Muscle of arm (tissue), 12 donors: Measurements from ENCODE around the gene LTBR. TPM values are rescaled to one million over a fixed set of nuclear protein-coding genes. Genes with fewer than 3 reads are reported as not detected.

Experiments used
- DNase-seq: peaks from one replicate; pipeline ENCODE4 v3.0.0-alpha.2; 2013
- polyA plus RNA-seq, 12 donors: library from polyadenylated mRNA; unstranded; fragments of 120-200 nt; gene quantifications; one replicate each; pipeline ENCODE4 v1.2.1, GENCODE V29; 2013; ENCODE audit not compliant: insufficient read length in 12 of 12

Gene LTBR
- polyA plus RNA-seq, 12 donors: 25.8 to 65.1 (median 37.9) TPM; not detected in 1

DNA sequence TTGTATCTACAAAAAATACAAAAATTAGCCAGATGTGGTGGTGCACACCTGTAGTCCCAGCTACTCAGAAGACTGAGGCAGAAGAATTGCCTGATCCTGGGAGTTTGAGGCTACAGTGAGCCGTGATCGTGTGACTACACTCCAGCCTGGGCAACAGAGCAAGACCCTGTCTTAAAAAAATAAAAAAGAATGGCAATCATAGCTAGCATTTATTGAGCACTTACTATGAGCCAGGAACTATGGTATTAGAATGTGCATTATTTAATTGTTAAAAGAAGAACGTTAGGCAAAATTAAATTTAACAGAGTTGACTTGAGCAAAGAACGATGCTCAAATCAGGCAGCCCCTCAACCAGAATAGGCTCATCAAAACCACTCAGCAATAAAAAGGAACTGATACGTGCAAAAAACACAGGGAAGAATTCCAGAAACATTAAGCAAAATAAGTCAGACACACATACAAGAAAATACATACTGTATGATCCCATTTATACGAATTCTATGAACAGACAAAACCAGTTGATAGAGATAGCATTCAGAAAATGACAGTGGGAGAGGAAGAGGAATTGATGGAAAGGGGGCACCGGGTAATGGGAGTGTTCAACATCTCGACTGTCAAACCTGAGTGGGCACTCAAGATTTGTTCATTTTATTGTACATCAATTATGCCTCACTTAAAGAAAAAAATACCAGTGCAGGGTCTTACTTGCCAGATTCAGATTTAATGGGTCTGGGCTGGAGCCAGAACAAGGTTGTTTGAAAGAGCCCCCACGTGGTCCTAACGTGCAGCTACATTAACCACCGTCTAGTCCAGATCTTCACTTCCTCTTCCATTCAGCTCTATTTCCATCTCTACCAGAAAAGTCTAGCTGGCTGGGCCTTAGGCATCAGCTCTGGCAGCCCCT is 16.6 kb upstream of the LTBR start:
- DNase-seq: no peak

GRCh38 chr12:6367969-6368892 is 15.7 kb upstream of the LTBR start:
- no peak for DNase-seq

DNA sequence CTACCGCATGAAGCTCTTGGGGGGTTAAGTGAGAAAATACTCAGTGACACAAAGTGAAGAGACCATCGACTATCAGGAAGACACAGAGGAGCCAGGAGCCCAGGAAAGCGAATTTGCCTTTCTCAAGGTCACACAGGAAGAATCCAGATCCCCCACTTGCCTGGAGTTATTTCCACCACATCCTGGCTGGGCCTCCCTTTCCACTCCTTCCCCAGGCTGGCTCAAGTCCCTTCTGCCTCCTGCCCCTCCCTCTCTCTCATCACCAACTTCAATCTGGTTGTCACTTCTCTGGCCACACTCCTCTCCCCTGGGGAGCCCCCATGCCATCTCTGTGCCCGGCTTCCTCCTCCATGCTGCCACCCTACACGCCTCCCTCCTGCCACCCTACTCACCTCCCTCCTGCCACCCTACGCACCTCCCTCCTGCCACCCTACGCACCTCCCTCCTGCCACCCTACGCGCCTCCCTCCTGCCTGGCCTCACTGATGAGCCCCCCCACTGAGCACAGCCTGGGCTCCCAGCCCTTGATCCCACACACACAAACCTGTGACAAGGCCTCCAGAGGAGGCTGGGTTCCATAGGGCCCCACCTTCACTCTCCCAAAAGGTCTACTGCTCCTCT is 14.9 kb upstream of the LTBR start:
- DNase-seq: no peak

DNA sequence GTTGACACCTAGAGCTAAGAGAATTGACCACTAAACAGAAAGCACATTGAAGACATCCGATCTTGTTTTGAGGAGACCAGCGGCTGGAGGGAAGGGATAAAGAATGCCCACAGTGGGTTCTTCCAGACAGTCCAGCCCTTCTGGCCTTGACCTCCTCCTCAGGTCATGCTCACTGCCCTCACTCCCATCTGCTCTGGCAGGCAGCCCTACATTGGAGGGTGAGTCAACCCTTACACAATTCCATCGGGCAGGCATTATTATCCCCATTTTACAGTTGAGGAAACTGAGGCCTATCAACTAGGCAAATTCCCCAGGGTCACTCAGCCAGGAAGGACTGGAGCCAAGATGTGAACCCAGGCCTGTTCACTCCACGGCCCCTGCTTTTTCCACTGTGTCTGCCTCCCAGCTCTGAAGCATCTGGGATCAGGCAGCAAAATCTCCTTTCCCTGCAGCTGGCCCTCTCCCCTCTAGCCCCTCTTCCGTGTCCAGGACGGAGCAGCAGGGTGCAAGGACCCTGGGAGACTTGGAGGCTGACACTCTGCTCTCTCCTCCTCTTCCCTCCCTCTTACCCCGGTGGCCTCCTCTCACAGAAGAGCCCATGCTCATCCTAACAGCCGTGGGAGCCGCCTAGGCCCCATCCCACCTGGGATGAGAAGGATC is 13.9 kb upstream of the LTBR start:
- no peak for DNase-seq

DNA sequence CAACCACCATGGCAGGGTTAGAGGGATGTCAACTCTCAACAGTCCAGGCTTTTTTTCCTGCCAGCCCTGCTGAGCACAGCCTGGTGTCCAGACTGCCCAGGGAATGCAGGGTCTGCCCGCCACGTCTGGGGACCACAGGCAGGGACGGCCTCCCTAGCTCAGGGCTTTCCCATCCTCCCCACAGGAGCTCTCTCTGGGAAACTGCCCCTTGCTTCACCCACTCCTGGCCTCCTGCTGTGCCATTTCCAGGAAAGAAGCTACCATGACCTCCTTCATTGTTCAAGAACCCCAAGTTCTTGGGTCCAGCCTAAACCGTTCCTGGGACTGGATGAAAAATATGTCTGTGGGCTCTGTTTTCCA is 13.4 kb upstream of the LTBR start:
- DNase-seq: no peak

GRCh38 chr12:6370994-6371754 is 12.8 kb upstream of the LTBR start:
- DNase-seq: no peak

DNA sequence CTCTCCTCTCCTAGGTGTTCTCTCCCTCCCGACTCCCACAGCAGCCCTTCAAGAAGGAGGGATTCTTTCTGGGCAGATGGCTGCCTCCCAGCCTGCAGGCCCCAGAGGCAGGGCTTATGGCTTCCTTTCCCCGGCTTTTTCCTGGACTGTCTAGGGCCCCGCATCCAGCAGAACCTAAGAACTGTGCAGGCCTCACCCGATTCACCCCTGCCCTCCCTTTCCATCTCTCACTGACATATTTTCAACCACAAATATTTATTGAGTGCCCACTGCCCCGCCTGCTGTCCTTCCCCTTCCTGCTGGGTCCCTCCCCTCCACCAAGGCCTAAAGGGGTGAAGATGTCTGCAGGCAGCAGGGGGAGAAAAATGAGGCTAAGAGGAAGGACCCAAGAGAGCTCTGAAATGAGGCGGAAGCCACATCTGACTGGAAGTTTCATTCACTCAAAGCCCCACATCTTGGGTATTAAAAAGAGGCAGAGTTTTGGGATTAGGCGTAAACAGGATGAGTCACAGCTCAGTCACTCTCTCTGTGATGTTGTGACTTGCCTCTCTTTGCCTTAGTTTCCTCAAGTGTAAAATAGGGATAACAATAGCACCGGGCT is 11.5 kb upstream of the LTBR start:
- DNase-seq: no peak

DNA sequence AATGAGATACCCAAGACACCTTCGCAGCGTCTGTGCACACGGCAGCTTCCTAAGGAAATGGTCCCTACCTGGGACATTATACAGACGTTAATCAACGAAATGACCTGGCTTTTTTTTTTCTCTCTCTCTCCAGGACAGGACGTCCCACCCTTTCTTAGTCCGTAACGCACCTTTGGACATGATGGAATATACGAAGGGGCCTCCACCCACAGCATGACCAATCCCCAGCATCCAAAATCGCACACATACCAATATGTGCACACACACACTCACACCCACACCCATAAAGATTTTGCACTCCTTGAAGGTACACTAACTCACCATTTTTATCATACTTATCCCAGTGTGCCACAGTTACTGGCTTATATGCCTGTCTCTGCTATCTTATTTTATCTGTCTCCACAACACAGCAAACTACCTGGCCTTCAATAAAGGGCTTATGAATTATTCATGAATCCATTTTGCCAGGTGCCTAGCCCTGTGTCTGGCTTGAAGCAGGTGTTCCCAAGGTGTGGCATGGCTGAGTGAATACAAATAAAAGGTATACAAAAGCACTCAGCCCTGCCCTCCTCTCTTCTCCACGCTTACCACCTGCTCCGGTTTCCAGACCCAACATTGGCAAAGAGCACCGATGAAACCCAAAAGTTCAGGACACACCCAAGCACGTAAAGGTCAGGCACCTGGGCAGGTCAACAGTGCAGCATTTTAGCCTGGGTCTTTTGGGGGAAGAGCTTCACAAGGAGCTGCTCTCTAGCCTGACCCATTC is 10.8 kb upstream of the LTBR start:
- no peak for DNase-seq

- no peak for DNase-seq
Measured at GRCh38 chr12:6374028-6374785, 9.8 kb upstream of the LTBR start.

DNA sequence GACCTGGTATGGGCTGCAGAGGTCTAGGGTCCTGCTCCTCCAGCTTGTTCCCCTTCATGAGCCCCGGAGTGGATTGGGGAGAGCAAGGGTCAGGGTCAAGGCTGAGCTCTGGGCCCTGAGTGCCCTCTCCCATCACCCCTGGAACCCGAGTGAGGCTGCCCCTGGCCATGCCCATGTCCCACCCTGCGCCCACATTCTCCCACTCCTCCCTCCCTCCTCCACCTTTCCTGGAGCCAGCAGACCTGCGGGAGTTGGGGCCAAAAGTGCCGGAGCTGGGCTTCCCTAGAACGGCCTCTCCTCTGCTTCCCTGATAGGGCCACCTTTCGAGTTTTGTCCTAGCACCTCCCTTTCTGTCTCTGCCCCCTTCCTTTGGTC is 9.2 kb upstream of the LTBR start:
- DNase-seq: no peak

GRCh38 chr12:6375269-6376078 is 8.5 kb upstream of the LTBR start, which contains the start of gene SCNN1A:
TSS of gene SCNN1A (minus strand) at chr12:6375563. CDS start at chr12:6374783, 780 bp downstream.
- no peak for DNase-seq

GRCh38 chr12:6376079-6376869 is 7.7 kb upstream of the LTBR start:
- no peak for DNase-seq

GRCh38 chr12:6376870-6377666 is 6.9 kb upstream of the LTBR start:
- no peak for DNase-seq

- no peak for DNase-seq
Measured at GRCh38 chr12:6377667-6377994, 6.3 kb upstream of the LTBR start.

GRCh38 chr12:6378709-6379472 is 5.1 kb upstream of the LTBR start:
- no peak for DNase-seq
